HK-2 (cell line): ENCODE data around the gene DAPK1.

Experiments
- DNase-seq: peaks from one replicate; pipeline ENCODE4 v3.0.0-alpha.2; 2018; ENCODE audit not compliant: unreplicated experiment

Gene DAPK1

DNA sequence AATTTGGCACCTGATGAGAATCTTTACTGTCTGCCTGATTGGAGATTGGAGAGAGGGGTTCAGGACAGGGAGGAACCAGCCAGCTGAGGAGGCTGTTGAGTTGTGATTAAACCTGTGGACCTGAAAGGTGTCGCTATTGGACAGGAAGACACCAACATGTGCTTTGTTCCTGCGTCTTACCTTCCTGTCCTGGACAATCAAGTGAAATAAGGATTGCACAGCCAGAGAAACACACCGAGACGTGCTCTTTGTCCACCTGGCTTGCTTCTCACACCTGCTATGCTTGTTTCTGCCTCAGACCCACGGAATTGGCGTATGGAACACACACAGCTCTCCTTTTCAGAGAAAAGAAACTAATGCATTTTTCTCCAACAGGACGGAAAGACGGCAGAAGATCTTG is 170.6 kb downstream of the DAPK1 start:
- no peak for DNase-seq

DNA sequence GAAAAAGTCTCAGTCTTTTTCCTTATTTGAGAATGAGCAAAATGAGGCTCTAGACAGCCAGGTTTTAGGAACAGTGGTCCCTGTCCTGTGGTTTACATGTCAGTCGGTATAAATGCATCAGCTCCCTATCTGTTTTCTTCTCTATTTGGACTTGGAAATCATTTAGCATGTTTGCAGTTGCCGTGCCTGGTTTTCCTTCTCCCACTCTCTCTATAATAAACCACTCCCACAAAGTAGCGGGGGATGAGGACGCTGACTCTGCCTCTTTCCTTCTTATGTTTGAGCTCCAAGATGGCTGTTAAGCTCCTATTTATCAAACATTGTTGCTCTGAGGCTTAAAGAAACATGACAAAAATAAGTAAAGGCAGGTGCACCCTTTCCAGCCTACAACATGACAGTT is 171.1 kb downstream of the DAPK1 start:
- no peak for DNase-seq

DNA sequence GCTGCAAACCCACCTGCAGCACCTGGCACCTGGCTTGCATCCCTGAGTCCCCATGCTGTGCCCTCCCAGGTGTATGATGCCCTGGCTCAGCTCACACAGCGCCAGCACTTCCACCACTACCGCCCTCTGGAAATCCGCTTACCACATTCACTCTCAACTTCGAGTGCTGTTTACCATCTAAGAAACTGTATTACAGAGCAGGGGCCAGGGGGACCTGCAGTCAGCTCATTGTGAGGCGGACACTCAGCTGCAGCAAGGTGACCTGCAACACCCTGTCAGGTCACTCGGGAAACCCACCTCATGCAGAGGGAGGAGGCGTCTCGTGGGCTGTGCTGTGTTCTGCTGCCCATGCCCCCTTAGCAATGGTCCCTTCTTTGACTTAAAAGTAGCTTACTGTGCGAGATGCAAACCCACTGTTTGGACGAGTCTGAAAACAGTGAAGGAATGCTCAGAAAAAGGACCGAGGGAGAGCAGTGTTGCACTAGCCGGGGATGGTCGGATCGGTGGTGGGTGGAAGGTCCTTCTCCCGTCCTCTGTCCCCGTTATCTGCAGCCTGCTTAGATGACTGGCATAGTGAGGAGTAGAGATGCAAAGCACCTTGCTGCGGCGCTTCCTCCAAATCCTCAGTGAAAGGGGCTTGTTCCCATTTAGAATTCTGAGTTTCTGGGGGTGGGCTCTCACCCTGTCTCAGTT is 173.1 kb downstream of the DAPK1 start:
- no peak for DNase-seq

DNA sequence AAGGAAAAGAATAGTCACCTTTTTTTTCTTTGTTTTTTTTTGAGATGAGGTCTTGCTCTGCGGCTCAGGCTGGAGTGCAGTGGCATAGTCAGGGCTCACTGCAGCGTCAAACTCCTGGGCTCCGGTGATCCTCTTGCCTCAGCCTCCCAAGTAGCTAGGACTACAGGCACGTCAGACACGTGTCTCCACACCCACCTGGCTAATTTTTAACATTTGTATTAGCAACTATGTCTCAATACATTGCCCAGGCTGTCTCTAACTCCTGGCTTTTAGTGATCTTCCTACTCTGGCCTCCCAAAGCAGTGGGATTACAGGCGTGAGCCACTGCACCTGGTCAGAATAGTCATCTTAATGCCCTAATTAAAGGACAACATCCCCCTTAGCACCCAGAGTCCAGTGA is 173.8 kb downstream of the DAPK1 start:
- no peak for DNase-seq

DNA sequence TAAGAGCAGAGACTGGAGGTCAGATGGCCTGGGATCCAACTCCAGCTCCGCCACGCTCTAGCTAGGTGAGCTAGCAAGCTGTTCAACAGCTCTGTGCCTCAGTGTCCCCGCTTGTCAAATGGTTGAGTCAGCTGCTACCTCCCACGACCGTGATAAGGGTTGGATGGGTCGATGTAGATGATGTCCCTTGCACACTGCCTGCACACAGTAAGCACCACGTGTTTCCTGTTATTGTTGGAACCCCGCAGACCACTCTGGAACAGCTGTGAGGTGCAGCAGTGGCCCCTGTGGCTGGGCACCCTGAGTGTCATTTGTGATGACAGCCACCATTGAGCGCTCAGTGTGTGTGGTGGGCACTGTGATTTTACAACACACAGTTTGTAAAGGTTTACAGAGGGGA is 174.3 kb downstream of the DAPK1 start:
- no peak for DNase-seq

DNA sequence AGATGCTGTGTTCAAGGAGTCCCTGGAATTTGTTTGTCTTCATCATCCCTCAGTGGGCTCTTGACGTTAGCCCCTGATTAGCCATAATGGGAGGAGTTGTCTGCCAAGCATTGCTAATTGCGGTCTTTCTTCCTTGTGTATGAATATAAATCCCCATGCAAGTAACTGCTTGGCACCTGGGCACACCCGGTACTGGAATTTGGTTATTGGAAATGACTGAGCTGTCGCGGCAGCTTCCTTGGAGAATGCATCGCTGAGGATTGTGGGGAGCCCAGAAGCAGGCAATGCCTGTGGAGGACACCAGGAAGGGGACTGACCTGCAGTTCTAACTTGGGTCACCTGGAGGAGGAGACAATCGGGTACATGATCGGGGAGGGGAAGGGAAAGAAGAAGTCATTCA is 174.9 kb downstream of the DAPK1 start:
- DNase-seq = no peak

DNA sequence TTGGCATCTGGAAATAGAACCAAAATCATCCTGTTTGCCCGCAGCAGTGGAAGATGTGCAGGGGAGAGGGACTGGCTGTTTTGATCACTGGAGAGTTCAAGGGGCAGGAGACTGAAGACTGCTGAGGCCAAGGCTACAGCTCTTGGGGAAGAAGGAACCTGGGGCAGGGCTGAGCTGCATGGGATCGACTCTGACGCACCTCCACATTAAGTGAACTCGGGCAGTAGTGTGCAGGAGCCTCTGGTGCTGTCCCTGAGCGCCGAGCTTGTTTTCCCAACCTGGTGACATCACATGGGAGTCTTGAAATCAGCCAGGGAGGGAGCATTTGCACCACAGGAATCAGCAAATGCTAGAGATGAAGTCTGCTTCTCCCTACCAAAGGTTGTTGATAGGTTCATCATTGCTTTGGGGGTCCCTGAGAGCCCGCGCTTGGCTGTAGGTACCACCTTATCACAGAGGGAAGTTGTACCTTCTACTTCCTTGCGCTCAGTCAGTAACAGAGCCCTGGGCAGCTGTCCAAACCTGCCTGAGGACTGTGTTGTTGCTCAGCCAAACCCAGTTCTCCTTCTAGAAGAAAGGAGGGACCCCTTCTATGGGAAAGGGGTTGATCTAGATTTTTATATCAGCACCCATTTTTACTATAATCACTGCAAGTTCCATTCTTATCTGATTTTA is 175.9 kb downstream of the DAPK1 start:
- DNase-seq = no peak

DNA sequence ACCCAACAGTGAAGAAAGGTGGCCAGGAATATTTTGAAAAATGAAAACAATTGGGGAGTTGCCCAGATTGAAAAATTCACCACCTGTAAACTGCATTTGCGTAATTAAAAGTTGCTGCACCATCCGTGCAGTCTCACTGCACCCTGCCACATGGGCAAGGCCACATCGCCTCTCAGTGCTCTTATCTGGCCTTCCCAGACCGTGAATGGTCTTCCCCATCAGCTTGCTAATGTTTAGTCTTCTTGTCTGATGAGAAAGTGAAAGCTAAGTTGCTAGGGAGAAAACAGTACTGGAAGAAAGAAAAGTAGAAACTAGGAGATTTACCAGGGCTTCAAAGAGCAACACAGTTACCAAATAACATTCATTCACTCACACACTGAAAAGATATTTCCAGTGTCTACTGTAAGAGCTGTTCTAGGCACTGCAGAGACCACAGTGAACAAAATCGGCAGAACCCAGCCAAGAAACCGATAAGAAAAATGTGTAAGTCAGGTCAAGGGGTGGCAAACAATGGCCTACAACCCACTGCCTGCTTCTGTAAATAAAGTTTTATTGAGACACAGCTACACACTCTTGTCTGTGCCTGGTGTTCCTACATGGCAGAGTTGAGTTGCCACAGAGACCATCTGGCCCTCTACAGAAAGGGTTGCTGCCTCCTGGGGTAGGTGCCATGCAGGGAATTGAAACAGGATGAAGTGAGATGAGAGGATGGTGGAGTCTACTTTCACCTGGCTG is 177.1 kb downstream of the DAPK1 start:
- no peak for DNase-seq

DNA sequence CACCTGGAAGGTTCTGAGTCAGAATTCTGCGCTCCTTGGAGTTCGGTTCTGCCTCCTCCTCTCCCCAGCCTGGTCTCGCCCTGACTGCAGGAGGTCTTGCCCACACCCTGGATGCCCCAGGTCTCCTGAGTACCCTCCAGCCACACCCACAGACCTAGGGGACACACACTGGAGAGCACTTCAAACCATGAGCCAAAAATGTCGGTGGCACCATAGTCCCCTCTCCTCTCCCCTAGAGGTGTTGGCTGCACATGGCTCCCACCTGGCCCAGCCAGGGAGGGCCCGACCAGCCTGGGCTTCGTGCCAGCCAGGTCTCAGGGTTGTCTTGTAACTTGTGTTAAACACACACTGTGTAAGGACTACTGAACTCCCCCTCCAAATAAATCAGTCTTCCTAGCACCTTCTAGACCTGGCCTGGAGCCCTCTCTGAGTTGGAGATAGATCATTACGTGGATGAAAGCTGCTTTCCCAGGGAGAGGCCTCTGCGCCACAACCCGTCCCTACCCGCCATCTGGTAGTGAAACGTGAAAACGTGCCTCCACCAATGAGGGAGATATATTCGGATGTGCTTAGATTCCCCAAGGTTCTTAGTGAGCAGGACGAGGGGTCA is 178.3 kb downstream of the DAPK1 start:
- no peak for DNase-seq

DNA sequence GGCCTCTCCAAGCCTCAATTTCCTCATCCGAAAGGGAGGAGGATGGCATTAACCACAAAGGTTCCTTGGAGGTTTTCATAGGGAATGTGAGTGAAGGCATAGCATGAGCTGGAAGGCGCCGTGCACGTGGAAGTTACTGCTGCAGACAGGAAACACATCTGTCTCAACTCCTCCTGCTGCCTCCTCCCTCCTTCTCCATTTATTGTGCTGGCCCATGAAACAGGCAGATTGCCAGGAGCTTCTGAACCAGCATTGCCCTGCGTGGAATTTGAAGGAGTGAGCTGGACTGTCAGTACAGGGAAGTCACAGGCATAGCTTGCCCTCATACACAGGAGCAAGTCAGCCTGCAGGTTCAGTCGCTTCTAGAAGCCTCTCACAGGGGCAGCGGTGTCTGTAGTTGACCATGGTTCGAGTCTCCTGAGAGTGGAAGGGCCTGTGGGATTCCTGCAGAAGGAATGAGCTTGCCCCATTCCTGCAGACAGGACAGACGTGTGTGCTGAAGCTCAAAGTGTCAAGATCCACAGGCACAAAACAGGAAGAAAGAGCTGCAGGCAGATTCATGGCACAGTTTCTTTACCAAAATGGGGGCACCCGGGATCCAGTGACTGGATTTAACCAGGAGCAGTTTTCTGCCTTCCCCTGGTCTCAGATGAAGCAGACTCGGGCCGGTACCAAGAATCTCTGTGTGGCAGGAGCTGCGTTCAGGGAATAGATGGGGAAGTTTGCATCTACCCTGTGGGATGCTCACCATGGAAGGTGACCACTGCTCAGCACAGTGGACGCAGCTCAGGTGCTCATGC is 179.5 kb downstream of the DAPK1 start:
- no peak for DNase-seq

DNA sequence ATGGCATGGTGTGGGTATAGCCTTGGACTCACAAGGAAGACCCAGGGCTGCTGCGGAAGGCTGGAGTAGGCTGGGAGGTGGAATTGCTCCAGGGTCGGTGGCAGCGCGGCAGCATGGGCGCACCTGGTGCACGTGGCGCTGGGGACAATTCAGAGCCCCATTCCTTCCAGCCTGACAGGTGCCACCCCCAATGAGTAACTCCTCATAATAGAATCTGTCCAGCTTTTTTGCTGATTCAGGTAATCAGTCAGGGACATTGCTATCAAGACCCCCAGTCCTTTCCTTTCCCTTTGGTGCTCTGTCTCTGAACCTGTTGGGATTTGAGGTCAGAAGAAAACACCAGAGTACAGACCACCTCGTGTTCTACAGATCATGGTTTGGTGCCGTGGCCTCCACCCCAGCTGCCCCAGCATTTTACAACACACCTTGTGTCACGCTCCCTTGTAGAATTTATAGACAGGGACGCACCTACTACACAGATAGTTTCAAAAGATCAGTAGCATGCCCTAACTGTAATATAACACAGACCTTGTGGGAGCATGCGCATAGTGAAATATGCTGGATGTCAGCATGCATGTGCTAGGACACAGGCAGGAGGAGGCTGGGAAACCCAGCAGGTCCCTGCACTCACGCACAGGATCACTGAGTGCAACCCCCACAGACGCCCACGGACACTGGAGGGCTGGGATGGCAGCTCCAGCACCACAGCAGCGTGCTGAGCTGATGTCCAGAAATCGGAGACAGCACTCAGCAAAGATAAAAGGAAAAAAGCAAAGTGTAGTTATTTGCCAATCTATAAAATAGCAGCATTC is 180.3 kb downstream of the DAPK1 start:
- DNase-seq = no peak

DNA sequence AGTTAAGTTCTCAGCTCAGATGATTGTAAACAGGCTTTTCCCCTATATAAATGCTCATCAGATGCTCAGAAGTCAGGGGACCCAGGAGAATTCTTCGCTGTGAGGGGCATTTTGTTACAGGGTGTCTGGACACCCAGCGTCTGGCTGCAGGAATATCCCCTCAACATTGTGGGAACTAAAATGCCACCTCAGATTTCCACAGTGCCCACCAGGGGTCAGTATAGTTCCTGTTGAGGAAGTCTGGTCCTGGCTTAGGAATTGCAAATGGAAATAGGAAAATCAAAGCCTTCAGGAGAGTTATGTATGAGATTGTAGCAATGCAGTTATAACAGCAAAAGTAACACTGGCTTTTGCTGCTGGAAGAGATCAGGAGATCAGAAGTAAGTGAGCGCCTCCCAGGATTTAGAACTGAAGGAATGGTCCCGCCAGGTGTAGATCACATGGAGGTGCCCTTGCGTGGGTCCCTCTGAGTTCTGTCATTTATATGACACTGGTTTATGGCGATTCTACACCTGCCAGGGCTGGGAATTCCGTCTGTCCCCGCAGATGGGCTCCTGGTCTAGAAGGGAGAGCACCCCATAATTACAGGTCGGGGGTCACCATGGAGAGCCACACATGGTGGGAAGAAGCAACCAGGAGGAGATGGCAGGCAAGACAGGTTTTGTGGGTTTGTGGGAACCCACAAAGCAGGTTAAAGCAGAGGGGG is 181.1 kb downstream of the DAPK1 start:
- DNase-seq = peak; percentile 49

DNA sequence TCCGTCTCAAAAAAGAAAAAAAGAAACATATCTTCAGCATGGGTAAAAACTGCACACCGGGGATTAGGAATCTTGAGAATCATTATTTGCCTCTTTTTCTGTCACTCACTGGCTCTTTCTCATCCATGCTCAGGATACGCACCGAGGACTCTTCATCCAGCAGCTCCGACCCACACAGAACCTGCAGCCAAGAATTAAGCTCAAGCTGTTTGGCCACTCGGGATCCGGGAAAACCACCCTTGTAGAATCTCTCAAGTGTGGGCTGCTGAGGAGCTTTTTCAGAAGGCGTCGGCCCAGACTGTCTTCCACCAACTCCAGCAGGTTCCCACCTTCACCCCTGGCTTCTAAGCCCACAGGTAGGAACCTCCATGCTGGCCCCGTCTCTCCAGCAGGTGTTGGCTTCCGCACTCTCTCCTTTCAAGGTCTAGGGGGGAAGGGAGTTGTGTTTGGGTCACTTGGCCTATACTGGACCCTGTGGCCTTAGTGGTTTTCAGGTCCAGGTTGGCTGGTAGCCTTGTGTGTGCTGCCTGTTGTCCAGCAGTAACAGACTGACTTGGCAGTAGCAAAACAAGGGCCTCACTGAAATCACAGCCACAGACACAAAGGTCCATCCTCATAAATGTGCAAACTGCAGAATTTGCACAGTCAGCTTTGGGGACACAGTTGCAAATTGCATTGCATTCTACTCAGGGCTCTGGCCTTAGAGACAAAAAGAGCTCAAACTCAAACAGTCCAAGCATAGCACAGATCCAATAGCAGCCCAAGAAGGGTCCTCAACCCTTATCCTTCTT is 183.8 kb downstream of the DAPK1 start:
- no peak for DNase-seq

DNA sequence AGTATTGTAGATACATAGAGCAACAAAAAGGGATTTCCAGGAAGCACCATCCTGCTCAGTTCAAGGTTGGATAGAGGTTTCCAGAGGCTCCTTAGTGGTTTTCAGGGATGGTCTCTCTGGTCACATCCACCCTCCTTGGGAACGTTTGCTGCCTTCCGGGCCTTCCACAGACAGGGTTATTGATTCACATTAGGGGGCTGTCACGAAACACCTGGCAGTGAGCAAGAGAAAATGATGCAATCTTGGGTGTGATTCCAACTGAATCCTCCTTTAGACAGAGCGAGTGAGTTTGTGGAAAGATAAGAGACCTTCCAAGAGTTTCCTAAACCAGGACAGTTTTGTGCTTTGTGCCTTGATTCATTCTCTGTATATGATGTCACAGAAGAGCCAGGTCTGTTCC is 184.4 kb downstream of the DAPK1 start:
- no peak for DNase-seq

DNA sequence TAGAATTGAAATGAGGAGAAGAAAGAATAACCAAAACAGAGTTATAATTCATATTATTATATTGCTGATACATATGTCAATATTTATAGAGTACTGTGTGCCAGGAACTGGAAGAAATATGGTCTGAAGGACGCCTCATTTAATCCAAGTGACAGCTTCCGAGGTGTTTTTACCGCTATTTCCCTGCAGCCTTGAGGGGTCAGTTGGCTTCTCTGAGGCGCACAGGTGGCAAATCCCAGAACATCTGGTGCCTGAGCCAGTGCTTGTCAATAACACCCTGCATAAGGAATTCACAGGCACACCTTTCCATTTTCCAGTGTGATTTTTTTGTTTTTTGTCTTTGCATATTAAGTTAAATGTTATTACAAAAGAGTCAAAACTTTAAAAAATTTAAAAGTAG is 185.0 kb downstream of the DAPK1 start:
- DNase-seq = no peak

DNA sequence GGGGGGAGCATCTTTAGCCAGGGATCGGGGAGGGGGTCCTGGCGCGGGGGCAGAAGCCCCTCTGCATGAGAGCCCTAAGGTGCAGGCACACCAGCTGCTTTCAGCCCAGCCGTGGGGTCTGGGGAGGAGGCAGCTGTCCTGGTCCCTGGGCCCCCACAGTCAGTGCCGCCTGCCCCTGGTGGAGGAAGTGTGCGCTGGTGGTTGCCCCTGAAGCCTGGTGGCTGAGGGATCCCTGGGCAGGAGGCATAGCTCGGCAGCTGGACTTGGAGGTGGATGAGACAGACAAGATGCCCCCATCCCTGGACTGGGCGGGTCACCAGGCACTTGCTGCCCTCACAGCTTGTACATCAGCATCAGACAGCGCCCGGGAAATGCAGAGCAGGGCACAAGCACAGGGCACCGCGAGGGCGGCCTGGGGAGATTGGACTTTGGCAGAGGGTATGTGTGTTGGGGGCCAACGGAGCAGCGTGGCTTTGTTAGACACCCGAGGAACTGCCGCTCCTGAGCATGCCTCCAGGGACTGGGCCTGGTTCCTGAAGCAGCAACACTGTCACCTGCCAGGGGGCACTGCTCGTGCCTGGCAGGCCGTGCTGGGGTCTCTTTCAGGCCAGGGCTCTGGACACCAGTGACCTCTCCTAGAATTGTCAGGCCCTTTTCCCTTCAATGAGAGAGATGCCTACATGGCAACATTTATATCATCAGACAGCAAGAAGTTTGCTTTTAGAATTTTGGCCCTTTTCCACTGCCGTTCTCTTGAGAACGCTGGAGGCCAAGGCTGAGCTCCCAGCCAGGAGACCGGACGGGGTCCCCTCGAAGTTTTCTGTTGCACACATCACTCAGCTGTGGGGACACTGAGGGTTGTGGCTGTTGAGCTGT is 186.3 kb downstream of the DAPK1 start:
- no peak for DNase-seq

DNA sequence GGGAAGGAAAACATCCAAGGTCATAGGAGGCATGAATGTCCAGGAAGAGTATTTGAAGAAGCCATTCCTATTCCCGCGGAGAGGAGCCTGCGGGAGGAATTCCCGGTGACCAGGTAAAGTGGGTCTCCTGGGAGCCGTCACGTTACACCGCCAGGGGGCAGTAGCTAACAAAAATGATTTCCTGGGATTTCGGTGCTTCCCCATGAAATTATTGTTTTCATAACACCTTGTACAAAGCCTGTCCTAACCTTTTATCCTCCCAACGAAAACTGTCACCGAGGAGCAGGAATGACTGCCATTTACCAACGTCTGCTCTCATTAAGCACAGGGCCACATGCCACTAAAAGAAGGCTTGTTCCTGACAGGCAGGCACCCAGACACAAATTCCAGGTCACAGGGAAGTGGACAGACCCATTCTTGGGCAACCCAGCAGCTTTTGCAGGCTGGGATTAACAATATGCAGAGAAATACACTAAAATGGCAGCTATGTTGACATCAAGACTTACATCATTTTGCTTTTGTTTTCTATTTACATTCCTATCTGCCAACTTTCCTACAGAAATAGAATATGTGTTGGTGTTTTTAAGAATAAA is 187.1 kb downstream of the DAPK1 start:
- peak; percentile 38 for DNase-seq

DNA sequence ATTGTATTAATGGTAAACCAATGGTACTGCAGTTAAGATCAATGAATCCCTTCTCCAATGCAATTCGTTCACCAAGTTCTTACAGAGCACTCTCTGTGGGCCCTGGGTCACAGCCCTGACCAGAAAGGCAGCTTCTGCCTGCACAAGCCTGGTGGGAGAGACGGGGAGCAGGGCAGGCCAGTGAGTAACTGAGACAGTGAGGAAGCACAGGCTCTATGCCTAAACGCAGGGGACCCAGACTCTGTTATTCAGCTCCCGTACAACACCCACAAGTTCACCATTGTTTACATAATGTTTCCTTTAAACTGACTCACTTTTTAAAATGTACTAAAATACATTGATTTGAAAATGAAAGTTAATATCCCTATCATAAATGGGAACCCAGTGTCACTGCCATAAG is 187.8 kb downstream of the DAPK1 start:
- DNase-seq = no peak
